HepG2 (cell line): ENCODE measurements around the gene STK32B. TPM values are rescaled to one million over a fixed set of nuclear protein-coding genes. Genes with fewer than 3 reads are reported as not detected.

Experiments used
- ATAC-seq: fragments of 200-7000 bp; cut with Tn5 transposase; 3 replicates; pipeline ENCODE4 v1.9.1; 2020; ENCODE audit warnings: mild to moderate bottlenecking, moderate library complexity
- BruUV-seq: library from RNA; stranded (reverse); fragments of 400-500 nt; replicated peaks from 2 replicates; lab custom pipeline; 2021; lab: Mats Ljungman, UMichigan
- CTCF ChIA-PET: fragments of 300-600 bp; formaldehyde crosslinking; extraction: SDS; loops from one replicate; lab custom pipeline; 2021; ENCODE audit warnings: low total read pairs, inconsistent platforms, low intra/inter-chr PET ratio; lab: Yijun Ruan, JAX
- POLR2A ChIA-PET: fragments of 350-600 bp; sonication (Branson Sonifier 250); formaldehyde crosslinking; loops from one replicate; lab custom pipeline; 2020; ENCODE audit warnings: antibody characterized with exemption, inconsistent platforms; lab: Yijun Ruan, JAX
- DNase-seq: peaks from one replicate; pipeline ENCODE4 v3.0.0-alpha.2; 2015; ENCODE audit warnings: low spot score
- FAIRE-seq: peaks from 3 replicates; lab custom pipeline; 2011; peaks lifted over from hg19 to GRCh38; lab: Jason Lieb, UNC
- H2AFZ ChIP-seq: one replicate; pipeline ENCODE4 v1.6.1; 2011; ENCODE audit warnings: low read length, inconsistent platforms
- H3K27ac ChIP-seq: fragments of 300-600 bp; 3 replicates; pipeline ENCODE4 v1.8.0; 2011; ENCODE audit warnings: mixed run types, mild to moderate bottlenecking, mixed read lengths, low read length, inconsistent platforms; ENCODE audit not compliant: insufficient read depth; ENCODE audit errors: extremely low read length
- H3K27me3 ChIP-seq, 2 experiments: fragments of 200-600 bp in 1 of 2; 2 replicates in 1 of 2; 3 replicates in 1 of 2; pipeline versions ENCODE4 v1.6.0 to v1.8.0; 2011; ENCODE audit warnings: low read length in 2 of 2, mild to moderate bottlenecking in 2 of 2, moderate library complexity in 2 of 2, inconsistent platforms in 1 of 2; ENCODE audit not compliant: insufficient read depth in 2 of 2, control insufficient read depth in 1 of 2
- H3K36me3 ChIP-seq, 2 experiments: fragments of 200-600 bp in 1 of 2; replicated peaks in 1 of 2; 2 replicates in 1 of 2; 3 replicates in 1 of 2; pipeline versions ENCODE4 v1.5.1 to v1.8.0; 2011; ENCODE audit warnings: low read length in 2 of 2, inconsistent platforms in 1 of 2; ENCODE audit not compliant: insufficient read depth in 2 of 2, control insufficient read depth in 1 of 2
- H3K4me1 ChIP-seq: 2 replicates; pipeline ENCODE4 v1.5.1; 2012; ENCODE audit warnings: low read length, inconsistent platforms; ENCODE audit not compliant: insufficient read depth
- H3K4me2 ChIP-seq: 2 replicates; pipeline ENCODE4 v1.6.0; 2011; ENCODE audit warnings: low read depth, low read length, inconsistent platforms
- H3K4me3 ChIP-seq, 3 experiments: fragments of 200-600 bp in 1 of 3; sonication (generic), shearing (Covaris generic) in 1 of 3; replicated peaks in 1 of 3; 2 replicates each; pipeline ENCODE4 v1.5.1; 2011 to 2016; ENCODE audit warnings: low read length in 3 of 3, inconsistent platforms in 2 of 3, low read depth in 2 of 3, mild to moderate bottlenecking in 2 of 3, control low read depth in 1 of 3, mixed read lengths in 1 of 3; ENCODE audit not compliant: insufficient read depth in 1 of 3
- H3K79me2 ChIP-seq: one replicate; pipeline ENCODE4 v1.6.1; 2011; ENCODE audit warnings: low read length, inconsistent platforms; ENCODE audit not compliant: insufficient read depth
- H3K9ac ChIP-seq: 2 replicates; pipeline ENCODE4 v1.6.0; 2011; ENCODE audit warnings: mild to moderate bottlenecking, low read depth, low read length, inconsistent platforms; ENCODE audit not compliant: insufficient read depth
- H3K9me3 ChIP-seq: 2 replicates; pipeline ENCODE4 v1.5.1; 2012; ENCODE audit warnings: mild to moderate bottlenecking, low read length
- H4K20me1 ChIP-seq: 2 replicates; pipeline ENCODE4 v1.6.0; 2011; ENCODE audit warnings: inconsistent platforms, mild to moderate bottlenecking, low read length, moderate library complexity; ENCODE audit not compliant: insufficient read depth
- MAFK ChIP-seq, 2 experiments: IDR thresholded peaks in 1 of 2; conservative IDR thresholded peaks in 1 of 2; 2 replicates each; pipeline ENCODE4 v1.6.1; 2011; ENCODE audit warnings: improper control_type of control experiment in 2 of 2, low read length in 2 of 2
- PITX1 ChIP-seq: sonication (generic); formaldehyde crosslinking; IDR thresholded peaks from 2 replicates; pipeline ENCODE4 v1.5.1; 2020; ENCODE audit warnings: mild to moderate bottlenecking, missing genetic modification reagents
- ZBTB7B ChIP-seq: sonication (generic); formaldehyde crosslinking; IDR thresholded peaks from 2 replicates; pipeline ENCODE4 v1.4.0; 2020; ENCODE audit warnings: missing genetic modification reagents
- WGBS: methylation state at CpG from one replicate; pipeline ENCODE4 v1.1.6; 2017; ENCODE audit warnings: low lambda C conversion rate; 5-methylcytosine and 5-hydroxymethylcytosine counted together
- in situ Hi-C: cut with HindIII; loops from 2 replicates; pipeline ENCODE4 v1.10.0; 2017; ENCODE audit warnings: low pct_unique_long_range_greater_than_20kb; ENCODE audit not compliant: extremely low pct_ligation_motif_present
- intact Hi-C: fragments of 100-400 bp; cut with micrococcal nuclease; formaldehyde crosslinking; loops from one replicate; pipeline ENCODE4 v1.10.0; 2022; ENCODE audit not compliant: unreplicated experiment
- polyA plus RNA-seq, 8 experiments: library from polyadenylated mRNA; depleted of rRNA in 3 of 8; stranded (reverse) in 7 of 8; unstranded in 1 of 8; fragments of >200 nt; fragmentation: Illumina TruSeq in 4 of 8; extraction: Trizol in 4 of 8; gene quantifications; 2 replicates each; pipeline versions ENCODE4 v1.2.1 to v1.2.3, GENCODE V29; 2011 to 2016; ENCODE audit warnings: low read depth in 4 of 8, missing spikeins in 1 of 8, mixed read lengths in 1 of 8; ENCODE audit not compliant: insufficient read depth in 1 of 8
- total RNA-seq, 5 experiments: library from RNA; depleted of rRNA; stranded (reverse); fragments of >200 nt; fragmentation: Illumina TruSeq; extraction: Trizol; gene quantifications; 2 replicates each; pipeline ENCODE4 v1.2.3, GENCODE V29; 2016; ENCODE audit warnings: low read depth in 1 of 5
- TF ChIP-seq, protein P1 (sequence below): sonication (generic); formaldehyde crosslinking; IDR thresholded peaks from 2 replicates; pipeline ENCODE4 v1.5.1; 2020; ENCODE audit warnings: mild to moderate bottlenecking, moderate library complexity, missing genetic modification reagents
- TF ChIP-seq, protein P2 (sequence below): sonication (generic); formaldehyde crosslinking; IDR thresholded peaks from 2 replicates; pipeline ENCODE4 v1.4.0; 2020; ENCODE audit warnings: mild to moderate bottlenecking, missing genetic modification reagents
- TF ChIP-seq, protein P3 (sequence below): sonication (generic); formaldehyde crosslinking; conservative IDR thresholded peaks from 2 replicates; pipeline ENCODE4 v1.8.0; 2022; ENCODE audit warnings: mild to moderate bottlenecking, moderate library complexity, missing genetic modification reagents

STK32B gene
- total and polyA plus RNA-seq, 2 of the 13 experiments (the other 11 are each of a cell fraction or from before 2014, with no cell fraction given), result not detected

DNA sequence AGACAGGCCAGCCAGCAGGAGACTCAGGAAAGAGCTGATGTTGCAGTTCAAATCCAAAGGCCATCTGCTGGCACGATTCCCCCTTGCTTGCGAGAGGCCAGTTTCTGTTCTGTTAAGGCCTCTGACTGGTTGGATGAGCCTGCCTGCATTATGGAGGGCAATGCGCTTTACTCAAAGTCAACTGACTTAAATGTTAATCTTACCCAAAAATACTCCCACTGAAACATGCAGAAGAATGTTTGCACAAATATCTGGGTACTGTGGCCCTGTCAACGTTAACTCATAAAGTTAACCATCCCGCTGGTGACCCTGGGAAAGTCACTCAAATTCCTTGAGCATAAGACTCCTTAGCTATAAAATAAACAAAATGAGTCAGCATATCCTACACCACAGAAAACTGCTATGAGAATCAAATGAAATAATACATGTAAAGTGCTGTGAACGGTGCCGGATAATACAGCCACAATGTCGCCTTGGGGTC is 330.7 kb downstream of the STK32B start:
- TF ChIP-seq, protein P1, sequence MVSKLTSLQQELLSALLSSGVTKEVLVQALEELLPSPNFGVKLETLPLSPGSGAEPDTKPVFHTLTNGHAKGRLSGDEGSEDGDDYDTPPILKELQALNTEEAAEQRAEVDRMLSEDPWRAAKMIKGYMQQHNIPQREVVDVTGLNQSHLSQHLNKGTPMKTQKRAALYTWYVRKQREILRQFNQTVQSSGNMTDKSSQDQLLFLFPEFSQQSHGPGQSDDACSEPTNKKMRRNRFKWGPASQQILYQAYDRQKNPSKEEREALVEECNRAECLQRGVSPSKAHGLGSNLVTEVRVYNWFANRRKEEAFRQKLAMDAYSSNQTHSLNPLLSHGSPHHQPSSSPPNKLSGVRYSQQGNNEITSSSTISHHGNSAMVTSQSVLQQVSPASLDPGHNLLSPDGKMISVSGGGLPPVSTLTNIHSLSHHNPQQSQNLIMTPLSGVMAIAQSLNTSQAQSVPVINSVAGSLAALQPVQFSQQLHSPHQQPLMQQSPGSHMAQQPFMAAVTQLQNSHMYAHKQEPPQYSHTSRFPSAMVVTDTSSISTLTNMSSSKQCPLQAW, result no peak
- TF ChIP-seq PITX1 (CRISPR knock-in tag) (no peak), ZBTB7B (CRISPR knock-in tag) (no peak), MAFK (conservative IDR thresholded peaks at IDR 0.05 in 1 of 2, IDR thresholded peaks at IDR 0.05 in 1 of 2; ENCODE audit: low read length in 2 of 2) (0 out of 4 replicates have a peak, but pooled peaks of 1 of the 2 experiments have one; percentile 8)
- TF ChIP-seq, protein P2, sequence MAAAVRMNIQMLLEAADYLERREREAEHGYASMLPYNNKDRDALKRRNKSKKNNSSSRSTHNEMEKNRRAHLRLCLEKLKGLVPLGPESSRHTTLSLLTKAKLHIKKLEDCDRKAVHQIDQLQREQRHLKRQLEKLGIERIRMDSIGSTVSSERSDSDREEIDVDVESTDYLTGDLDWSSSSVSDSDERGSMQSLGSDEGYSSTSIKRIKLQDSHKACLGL, result no peak
- TF ChIP-seq, protein P3, sequence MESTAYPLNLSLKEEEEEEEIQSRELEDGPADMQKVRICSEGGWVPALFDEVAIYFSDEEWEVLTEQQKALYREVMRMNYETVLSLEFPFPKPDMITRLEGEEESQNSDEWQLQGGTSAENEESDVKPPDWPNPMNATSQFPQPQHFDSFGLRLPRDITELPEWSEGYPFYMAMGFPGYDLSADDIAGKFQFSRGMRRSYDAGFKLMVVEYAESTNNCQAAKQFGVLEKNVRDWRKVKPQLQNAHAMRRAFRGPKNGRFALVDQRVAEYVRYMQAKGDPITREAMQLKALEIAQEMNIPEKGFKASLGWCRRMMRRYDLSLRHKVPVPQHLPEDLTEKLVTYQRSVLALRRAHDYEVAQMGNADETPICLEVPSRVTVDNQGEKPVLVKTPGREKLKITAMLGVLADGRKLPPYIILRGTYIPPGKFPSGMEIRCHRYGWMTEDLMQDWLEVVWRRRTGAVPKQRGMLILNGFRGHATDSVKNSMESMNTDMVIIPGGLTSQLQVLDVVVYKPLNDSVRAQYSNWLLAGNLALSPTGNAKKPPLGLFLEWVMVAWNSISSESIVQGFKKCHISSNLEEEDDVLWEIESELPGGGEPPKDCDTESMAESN (CRISPR knock-in tag), result no peak
- TF ChIP-seq, all 625 proteins: peak for 1
- Histone ChIP-seq H2AFZ (no peak overlapping the region), H4K20me1 (no peaks in the 10 kb centered on the region), H3K9ac (no peak overlapping the region), H3K4me2 (no peak overlapping the region), H3K4me3 (no peak overlapping the region), H3K27me3 (no peaks in the 10 kb centered on the region), H3K9me3 (no peaks in the 10 kb centered on the region), H3K36me3 (no peaks in the 10 kb centered on the region), H3K4me1 (no peaks in the 10 kb centered on the region), H3K79me2 (no peaks in the 10 kb centered on the region), H3K27ac (no peak overlapping the region)
- ATAC-seq, result no peak
- intact Hi-C loops (no loop called here), in situ Hi-C loops (no loop called here)
- FAIRE-seq, result no peak
- no TSS peak for BruUV-seq
- ChIA-PET CTCF (no interaction called here), POLR2A (no interaction called here)
- no peak for DNase-seq
- 42% methylated on average over 8 of the region's 8 CpGs for WGBS
